Adrenal gland (tissue), 5 donors: ENCODE measurements around the gene DHPS.

Source experiments
- POLR2A ChIP-seq, 2 donors: fragments of 450-650 bp; IDR thresholded peaks; one replicate each; pipeline ENCODE4 v1.6.1; 2017; ENCODE audit warnings: antibody characterized with exemption in 2 of 2, mild to moderate bottlenecking in 2 of 2, moderate library complexity in 1 of 2
- TF ChIP-seq, protein P1 (sequence below), 6 experiments: fragments of 450-650 bp in 4 of 6; fragments of 200-600 bp in 2 of 6; sonication (generic) in 1 of 6; IDR thresholded peaks; 1 replicate in 5 of 6; 2 replicates in 1 of 6; pipeline versions ENCODE4 v1.5.1 to v1.8.0; 2016 to 2021; ENCODE audit warnings: antibody characterized with exemption in 6 of 6, mild to moderate bottlenecking in 2 of 6, moderate library complexity in 1 of 6
- donor health status: DM: no; HTN: no; CAD: no.

DNA sequence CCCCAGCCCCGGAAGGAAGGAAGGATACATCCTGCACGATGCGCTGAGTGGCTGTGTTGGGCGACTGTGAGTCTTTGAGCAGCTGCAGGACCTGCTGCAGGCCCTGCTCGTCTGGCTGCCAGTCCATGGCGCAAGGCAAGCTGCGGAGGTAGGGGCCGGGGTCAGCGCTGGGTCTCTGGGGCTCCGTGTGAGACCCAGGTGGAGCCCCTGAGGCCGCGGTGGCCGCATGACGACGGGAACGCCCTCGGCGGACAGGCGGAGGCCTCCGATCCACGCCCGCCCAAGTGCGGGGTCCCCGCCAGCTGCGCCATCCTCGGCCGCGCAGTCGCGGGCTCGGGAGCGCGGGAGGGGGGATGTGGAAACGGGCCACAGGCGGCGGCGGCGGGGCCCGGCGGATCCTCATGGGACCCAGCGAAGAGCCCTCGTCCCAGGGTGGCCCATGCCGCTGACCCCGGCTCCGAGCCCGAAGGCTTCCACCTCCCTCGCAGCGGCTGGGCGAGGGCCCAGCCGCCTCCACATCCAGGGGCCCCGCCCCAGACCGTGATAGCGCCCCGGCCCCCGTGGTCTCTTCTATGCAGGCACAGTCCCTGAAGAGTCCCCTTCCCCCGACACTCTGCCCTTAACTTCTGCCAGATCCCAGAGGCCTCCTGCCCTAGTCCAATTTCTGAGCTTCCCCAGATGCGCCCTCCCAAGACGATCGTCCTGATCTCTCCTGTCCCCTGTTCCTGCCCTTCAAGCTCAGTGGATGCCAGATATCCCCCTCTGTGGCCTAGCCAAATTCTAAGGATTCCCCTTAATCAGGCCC, 39.4 kb upstream of the DHPS start:
- TF ChIP-seq, protein P1, sequence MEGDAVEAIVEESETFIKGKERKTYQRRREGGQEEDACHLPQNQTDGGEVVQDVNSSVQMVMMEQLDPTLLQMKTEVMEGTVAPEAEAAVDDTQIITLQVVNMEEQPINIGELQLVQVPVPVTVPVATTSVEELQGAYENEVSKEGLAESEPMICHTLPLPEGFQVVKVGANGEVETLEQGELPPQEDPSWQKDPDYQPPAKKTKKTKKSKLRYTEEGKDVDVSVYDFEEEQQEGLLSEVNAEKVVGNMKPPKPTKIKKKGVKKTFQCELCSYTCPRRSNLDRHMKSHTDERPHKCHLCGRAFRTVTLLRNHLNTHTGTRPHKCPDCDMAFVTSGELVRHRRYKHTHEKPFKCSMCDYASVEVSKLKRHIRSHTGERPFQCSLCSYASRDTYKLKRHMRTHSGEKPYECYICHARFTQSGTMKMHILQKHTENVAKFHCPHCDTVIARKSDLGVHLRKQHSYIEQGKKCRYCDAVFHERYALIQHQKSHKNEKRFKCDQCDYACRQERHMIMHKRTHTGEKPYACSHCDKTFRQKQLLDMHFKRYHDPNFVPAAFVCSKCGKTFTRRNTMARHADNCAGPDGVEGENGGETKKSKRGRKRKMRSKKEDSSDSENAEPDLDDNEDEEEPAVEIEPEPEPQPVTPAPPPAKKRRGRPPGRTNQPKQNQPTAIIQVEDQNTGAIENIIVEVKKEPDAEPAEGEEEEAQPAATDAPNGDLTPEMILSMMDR (IDR thresholded peaks at IDR 0.05) = no peak
- TF ChIP-seq POLR2A (IDR thresholded peaks at IDR 0.05) = no peak
